Measurements from ENCODE around the gene DNAJC16.

- TF ChIP-seq POLR2AphosphoS5 (IDR thresholded peaks at IDR 0.05; ENCODE audit: low read depth, low read length): no peak
- TF ChIP-seq POLR2A (IDR thresholded peaks at IDR 0.05; ENCODE audit: low read depth, low read length): no peak
Observed at GRCh38 chr1:15609631-15610030, 83.0 kb downstream of the DNAJC16 start.

Data from GM12892 (cell line).